Measurements from ENCODE around the gene KANK4.
"Not testable (repeated sequence)": the region's sequence is repeated elsewhere in the genome, so short reads cannot be mapped to it uniquely, and the experiment has no call there.

The KANK4 gene

DNA sequence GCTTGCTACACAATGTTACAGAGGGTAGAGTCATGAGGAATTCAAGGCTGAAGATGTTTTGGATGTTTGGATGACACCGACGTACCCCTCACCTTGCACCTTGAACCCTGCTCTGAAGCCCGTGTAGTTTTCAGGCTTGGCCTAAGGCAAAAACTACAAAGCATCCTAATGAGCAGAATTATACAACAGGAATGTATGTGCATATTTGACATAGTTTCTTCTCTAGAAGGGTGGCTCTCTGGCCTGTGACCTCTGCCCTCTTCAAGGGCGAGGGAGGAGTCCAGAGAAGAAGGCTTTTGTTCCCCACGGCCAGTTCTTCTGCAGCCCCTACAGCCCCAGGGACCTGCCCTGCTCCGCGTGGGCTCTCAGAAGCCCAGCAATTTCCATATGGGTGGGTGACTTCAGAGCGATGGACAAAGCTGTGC, 81.3 kb downstream of the KANK4 start:
- no peak for DNase-seq (ENCODE audit: low read depth)

DNA sequence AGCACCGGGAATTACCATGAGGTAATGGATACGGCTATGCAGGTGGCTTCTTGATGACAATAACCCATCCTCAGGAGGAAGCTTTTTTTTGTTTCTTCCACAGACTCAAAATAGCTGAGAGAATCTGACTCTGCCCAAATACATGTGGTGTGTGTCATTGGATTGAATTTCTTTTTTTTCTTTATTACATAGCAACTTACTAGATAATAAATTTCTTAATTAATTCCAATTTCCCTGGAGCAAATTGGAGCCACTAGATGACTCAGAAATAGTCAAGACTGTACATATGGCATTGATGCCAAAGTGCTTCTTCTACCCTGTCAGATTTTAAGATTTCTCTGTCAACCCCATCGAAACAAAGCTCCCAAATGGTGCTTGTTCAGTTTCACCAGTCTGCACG, 81.9 kb downstream of the KANK4 start:
- no peak for DNase-seq (ENCODE audit: low read depth)

DNA sequence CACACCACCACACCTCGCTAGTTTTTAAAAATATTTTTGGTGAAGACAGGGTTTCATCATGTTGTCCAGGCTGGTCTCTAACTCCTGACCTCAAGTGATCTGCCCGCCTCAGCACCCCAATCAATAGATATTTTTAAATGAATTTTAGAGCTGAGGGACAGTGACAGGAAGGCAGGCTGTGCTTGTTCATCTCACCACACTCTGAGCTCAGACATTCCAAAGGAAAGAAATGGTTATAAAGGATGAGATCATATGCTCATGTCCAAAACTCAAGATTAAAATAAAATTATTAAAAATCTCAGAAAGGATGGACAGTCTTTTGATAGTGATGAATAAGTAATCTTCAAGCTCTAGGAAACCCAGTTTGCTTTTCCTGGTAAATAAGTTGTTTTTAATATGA, 83.7 kb downstream of the KANK4 start:
- DNase-seq (ENCODE audit: low read depth) = no peak

DNA sequence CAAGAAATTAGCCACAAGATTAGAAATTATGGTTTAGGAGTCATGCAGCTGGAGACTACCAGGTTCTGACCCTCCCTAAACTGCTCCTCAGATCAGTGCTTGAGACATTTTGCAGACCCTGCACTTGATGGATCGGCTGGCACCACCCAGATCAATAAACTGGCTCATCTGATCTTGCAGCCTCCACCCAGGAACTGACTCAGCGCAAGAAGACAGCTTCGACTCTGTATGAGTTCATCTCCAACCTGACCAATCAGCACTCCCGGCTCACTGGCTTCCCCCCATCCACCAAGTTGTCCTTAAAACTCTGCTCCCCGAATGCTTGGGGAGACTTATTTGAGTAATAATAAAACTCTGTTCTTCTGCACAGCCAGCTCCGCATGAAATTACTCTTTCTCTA, 84.5 kb downstream of the KANK4 start:
- DNase-seq (ENCODE audit: low read depth) = no peak

DNA sequence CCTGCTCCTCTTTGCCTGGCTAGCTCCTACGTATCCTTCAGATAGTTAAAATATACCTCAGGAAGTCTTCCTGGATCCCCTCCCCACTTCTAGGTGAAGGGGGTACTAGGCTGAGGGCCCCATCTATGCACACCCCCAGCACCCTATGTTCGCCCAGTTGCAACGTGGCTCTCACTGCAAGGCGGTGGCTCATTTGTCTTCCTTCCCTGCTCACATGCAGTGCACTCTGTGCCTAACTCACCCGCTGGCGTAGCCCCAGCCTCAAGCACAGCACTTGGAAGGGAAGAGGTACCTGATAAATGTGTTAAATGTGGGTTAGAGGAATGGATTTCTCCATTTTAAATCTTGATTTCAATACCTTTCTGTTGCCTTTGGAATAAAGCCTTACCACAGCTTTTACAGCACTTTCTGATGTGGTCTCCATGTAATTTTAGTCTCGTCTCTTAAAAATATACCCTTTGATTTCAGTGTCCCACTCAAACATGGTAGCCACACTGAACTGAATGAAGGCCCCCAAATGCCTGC, 85.2 kb downstream of the KANK4 start:
- no peak for DNase-seq (ENCODE audit: low read depth)

DNA sequence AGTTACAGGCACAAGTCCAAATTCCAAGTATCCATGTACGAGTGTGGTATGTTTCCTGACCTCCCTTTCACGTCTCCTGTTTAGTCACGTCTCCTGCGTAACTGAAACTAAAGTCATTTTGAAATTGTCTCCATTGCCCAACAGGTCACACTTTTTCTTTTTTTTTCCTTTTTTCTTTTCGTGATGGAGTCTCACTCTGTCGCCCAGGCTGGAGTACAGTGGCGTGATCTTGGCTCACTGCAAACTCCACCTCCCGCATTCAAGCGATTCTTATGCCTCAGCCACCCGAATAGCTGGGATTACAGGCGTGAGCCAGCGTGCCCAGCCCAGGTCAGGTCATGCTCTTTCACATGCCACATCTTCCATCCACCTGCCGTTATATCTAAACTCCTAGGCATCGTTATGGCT, 86.4 kb downstream of the KANK4 start:
- no peak for DNase-seq (ENCODE audit: low read depth)

DNA sequence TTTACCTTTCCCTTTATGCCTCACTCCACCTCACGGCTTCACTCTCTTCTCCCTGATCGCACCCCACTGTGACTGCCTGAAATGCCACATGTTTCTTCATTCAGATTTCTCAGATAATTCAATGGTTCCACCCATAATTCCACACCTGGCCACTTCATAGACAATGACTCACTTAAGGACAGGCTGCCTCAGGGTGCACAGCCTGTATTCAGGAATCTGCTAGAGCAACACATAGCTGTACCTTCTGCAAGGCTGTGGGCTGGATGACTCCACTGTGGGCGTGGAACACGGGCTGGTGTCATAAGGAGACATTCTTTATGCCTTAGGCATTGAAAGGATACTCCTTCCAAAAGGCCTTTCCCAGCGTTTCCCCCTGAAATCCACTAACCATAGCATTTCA, 88.5 kb downstream of the KANK4 start:
- no peak for DNase-seq (ENCODE audit: low read depth)

DNA sequence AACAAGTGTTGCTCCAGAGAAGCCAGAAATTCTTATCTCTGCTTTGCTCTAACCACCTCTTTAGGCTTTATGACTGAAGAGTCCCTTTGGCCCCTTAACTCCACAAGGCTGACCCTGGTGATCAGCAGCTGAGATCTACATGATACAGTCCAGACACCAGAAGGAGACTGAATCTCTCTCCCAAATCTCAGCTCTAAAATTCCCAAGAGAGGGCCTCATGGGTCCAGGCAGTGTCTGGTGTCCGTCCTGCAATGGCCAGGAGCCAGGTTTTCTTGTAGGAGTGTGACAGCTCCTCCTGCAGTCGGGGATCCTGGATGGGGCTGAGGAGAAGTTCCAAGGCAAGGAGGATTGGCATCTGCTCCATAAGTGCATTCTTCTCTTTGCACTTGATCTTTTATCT, 89.3 kb downstream of the KANK4 start:
- no peak for DNase-seq (ENCODE audit: low read depth)

DNA sequence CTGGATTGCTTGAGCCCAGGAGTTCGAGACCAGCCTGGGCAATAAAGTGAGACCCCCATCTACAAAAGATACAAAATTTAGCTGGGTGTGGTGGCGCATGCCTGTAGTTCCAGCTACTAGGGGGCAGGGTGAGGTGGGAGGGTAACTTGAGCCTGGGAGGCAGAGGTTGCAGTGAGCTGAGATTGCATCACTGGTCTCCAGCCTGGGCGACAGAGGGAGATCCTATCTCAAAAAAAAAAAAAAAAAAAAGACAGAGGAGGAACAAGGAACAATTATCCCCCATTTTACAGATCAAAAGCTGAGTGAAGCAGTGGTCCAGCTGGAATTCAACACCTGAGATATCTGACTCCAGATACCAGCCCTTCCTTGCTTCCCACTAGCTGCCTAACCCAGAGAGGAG, 89.8 kb downstream of the KANK4 start:
- DNase-seq (ENCODE audit: low read depth) = no peak

DNA sequence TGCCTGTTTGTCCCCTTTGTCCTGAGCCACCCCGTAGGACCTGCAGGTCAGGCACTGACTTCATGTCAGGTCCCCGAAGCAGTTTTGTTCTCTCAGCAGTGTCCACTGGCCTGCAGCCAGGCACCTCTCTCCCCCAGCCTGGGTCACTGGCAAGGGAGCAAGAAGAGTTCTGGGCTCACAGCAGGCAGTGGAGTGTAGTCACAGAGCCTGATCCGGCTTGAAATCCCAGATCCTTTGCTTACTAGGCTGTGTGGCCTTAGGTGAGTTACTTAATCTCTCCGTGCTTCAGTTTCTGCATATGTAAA, 90.4 kb downstream of the KANK4 start:
- DNase-seq (ENCODE audit: low read depth) = no peak

DNA sequence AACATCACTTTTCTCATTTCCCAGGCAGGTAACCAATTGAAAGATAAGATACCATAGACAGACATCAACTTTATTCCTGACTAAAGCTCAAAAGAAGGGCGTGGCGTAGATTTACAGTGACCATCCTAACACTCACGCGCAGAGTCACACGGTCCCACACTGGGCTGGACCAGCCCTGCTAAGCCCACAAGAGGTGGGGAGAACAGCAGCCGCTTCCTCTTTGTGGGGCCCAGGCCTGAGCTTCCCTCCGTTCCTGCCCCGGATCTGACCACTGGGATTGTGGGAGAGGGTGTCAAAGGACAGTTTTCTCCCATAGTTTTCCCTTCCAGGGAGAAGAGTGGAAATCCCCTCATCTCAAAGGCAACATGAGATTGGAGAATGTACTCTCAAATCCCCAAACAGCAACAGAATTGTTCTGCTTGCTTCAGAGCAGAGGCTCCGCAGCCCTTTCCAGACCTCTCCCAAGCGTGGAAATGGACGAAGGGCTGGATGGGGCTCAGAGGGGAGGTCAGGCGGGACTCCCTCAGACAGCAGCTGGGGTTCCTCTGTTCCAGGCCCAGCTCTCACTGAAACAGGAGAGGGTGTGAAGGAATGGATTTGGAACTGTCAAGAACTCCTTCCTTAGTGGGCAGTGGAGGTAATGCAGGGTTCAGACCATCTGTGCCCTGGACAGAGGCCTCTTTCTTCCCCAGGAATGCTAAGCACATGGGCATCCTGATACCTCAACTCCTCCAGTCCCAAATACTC, 90.9 kb downstream of the KANK4 start:
- DNase-seq (ENCODE audit: low read depth) = no peak

DNA sequence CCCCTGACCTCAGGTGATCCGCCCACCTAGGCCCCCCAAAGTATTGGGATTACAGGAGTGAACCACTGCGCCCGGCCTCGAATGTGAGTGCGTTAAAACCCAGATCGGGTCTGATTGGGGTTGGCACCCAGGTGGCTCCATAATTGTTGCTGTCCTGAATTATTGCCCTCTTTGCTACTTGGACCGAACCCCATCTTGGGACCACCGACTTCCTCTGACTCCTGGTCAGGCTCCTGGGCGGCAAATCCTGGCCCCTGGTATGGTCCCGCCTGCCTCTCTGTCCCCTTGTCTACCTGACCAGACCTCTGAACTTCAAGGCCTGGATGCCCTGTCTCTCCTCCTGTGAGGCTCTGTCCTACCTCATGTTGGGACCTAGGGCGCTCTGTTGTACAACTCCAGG, 91.7 kb downstream of the KANK4 start:
- no peak for DNase-seq (ENCODE audit: low read depth)

DNA sequence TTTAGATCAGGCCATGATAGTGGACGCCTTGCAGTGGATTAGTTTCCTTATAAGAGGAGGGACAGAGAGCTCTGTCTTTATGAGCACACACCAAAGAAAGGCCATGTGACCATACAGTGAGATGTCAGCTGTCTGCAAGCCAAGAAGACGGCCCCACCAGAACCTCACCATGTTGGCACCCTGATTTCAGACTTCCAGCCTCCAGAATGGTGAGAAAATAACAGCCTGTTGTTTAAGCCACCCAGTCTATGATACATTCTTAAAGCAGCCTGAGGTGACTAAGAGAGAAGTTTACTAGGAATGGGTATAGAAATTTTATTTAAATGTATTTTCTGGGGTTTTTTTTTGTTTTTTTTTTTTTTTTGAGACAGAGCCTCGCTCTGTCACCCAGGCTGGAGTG, 95.1 kb downstream of the KANK4 start:
- no peak for DNase-seq (ENCODE audit: low read depth)

DNA sequence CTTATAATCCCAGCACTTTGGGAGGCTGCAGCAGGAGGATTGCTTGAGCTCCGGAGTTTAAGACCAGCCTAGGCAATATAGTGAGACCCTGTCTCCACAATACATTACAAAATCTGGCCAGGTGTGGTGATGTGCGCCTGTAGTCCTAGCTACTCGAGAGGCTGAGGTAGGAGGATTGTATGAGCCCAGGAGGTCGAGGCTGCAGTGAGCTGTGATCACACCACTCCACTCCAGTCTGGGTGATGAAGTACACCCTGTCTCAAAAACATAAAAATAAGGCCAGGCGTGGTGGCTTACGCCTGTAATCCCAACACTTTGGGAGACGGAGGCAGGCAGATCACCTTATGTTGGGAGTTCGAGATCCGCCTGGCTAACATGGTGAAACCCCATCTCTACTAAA, 96.9 kb downstream of the KANK4 start:
- no peak for DNase-seq (ENCODE audit: low read depth)

DNA sequence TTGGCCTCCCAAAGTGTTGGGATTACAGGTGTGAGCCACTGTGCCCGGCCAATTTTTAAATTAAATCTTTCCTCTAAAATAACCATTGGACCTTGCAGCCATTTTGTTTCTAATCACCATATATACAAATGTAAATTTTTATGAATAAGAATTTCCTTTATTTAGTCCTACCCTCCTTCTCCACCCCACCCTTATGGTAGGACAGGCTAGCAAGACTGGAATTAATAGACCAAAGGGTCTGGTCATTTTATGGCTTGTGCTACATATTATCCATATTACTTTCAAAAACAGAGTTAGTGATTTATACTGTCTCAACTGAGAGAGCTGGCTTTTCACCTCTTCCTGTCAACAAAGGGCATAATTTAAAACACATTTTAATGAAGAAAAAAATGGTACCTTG, 98.1 kb downstream of the KANK4 start:
- DNase-seq (ENCODE audit: low read depth) = no peak

DNA sequence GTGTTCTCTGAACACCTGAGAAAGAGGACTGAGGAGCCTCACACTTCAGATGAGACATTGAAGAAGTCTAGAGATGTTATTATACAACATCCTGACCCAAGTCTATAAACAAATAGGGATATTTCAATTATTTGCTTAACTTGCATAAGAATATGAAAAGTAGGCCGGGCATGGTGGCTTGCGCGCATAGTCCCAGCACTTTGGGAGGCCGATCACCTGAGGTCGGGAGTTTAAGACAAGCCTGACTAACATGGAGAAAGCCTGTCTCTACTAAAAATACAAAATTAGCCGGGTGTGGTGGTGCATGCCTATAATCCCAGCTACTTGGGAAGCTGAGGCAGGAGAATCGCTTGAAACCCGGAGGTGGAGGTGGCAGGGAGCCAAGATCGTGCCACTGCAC, 98.8 kb downstream of the KANK4 start:
- DNase-seq (ENCODE audit: low read depth) = not testable (repeated sequence)

DNA sequence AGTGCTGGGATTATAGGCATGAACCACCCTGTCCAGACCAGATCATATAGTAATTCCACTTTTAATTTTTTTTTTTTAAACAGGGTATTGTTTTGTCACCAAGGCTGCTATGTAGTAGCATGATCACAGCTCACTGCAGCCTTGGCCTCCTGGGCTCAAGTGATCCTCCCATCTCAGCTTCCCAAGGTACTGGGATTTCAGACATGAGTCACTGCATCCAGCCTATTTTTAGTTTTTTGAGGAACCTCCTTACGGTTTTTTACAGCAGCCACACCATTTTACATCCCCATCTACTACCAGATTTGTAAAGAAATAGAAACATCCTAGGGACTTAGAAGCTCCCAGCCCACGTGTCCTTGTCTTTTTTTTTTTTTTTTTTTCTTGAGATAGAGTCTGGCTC, 100.6 kb downstream of the KANK4 start:
- DNase-seq (ENCODE audit: low read depth) = no peak

DNA sequence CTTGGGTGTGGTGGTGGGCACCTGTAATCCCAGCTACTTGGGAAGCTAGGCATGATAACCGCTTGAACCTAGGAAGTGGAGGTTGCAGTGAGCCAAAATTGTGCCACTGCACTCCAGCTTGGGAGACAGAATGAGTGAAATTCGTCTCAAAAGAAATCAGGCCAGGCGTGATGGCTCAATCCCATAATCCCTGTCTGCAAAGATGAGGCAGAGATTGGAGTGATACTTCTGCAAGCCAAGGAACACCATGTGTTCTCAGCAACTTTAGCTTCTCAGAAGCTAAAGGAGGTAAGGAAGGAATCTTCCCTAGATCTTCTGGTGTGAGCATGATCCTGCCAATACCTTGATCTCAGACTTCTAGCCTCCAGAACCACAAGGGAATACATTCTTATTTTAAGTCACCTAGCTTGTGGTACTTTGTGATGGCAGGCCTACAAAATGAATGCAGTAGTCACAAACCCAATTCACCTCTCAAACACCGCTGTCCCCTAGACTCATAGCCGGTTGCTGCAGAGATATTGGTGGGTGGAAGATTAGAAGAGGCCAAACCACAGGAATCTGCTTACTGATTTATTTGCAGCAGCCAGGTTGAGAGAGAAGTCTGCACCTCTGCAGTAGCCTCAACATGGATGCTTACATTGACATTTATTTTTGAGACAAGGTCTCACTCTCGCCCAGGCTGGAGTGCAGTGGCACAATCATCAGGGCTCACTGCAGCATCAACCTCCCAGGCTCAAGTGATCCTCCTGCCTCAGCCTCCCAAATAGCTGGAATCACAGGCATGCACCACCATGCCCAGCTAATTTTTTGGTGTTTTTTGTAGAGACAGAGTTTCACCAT, 105.9 kb downstream of the KANK4 start:
- no peak for DNase-seq (ENCODE audit: low read depth)

DNA sequence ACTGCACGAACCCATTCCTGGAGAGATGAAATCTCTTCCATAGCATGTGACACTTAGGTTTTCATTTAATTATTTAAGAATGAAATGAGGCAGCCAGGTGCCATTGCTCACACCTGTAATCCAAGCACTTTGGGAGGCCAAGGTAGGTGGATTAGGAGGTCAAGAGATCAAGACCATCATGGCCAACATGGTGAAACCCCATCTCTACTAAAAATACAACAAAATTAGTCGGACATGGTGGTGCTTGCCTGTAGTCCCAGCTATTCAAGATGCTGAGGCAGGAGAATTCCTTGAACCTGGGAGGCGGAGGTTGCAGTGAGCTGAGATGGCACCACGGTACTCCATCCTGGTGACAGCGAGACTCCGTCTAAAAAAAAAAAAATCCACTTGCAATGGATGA, 106.8 kb downstream of the KANK4 start:
- no peak for DNase-seq (ENCODE audit: low read depth)

DNA sequence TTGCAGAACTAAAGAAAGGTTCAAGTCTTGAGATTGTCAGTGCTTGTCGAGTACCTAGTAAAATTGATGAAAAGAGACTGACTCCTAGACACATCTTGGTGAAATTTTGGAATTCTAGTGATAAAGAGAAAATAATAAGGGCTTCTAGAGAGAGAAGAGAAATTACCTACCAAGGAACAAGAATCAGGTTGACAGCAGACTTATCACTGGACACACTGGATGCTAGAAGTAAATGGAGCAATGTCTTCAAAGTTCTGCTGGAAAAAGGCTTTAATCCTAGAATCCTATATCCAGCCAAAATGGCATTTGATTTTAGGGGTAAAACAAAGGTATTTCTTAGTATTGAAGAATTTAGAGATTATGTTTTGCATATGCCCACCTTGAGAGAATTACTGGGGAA, 108.3 kb downstream of the KANK4 start:
- DNase-seq (ENCODE audit: low read depth) = no peak

DNA sequence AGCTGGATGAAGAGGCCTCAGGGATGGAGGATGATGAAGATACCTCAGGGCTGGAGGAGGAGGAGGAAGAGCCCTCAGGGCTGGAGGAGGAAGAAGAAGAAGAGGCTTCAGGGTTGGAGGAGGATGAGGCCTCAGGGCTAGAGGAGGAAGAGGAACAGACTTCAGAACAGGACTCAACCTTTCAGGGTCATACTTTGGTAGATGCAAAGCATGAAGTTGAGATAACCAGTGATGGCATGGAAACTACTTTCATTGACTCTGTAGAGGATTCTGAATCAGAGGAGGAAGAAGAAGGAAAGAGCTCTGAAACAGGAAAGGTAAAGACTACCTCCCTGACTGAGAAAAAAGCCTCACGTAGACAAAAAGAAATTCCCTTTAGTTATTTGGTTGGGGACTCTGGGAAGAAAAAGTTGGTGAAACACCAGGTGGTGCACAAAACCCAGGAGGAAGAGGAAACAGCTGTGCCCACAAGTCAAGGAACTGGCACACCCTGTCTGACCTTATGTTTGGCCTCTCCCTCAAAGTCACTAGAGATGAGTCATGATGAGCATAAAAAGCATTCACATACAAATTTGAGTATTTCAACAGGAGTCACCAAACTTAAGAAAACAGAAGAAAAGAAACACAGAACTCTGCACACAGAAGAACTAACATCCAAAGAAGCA, 109.2 kb downstream of the KANK4 start:
- DNase-seq (ENCODE audit: low read depth) = no peak

DNA sequence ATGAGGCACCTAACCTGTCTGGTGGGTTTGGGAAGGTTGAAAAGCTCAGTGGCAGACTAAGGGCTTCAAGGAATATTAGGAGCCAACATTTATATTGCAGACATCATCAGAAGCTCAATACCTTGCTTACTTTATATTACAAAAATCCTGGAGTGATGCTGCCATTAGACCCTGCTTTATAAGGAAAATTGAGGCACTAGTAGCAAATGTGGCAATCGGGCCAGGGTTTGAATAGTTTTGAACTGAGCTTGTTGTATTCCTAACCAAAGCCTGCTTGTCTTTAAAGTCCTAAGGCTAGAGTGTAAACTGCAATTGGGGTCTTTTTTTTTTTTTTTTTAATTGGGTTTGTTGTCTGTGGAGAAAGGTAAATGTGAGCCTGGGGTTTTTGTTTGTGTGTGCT, 110.3 kb downstream of the KANK4 start:
- DNase-seq (ENCODE audit: low read depth) = no peak

DNA sequence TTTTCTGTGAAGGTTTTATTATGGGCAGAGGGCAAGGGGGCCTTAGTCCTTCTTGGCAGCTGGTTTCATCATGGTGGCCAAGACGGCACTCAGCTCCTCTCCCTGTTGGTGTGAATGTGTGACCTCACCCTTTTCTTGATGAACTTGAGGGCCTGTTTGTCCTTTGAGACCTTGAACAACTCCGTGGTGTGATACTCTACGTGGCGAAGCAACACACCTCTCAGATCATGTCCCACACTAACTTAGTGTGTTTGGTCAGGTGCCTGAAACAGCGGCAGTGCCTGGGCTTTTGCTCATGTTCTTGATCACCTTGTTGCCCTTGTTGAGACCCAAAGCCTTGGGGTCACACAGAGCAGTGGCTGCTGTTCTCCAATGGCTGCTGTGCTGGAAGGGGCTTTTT, 111.1 kb downstream of the KANK4 start:
- DNase-seq (ENCODE audit: low read depth) = no peak

Data from activated T-cell treated with anti-CD3 and anti-CD28 coated beads for 48 hours (primary cell).